ENCODE measurements around the gene KLF16. TPM values are rescaled to one million over a fixed set of nuclear protein-coding genes. Genes with fewer than 3 reads are reported as not detected.

The KLF16 gene
- total RNA-seq, 1 donor from 2014 or later = 9.7 TPM

- DNase-seq (ENCODE audit: low read depth) = no peak
These were observed 52.8 kb downstream of the KLF16 start for GRCh38 chr19:1810439-1811160.

GRCh38 chr19:1809678-1810077 is 53.7 kb downstream of the KLF16 start:
- no peak for DNase-seq (ENCODE audit: low read depth)

- DNase-seq (ENCODE audit: low read depth) = no peak
These were observed 55.0 kb downstream of the KLF16 start for GRCh38 chr19:1808395-1808731.

- no peak for DNase-seq (ENCODE audit: low read depth)
These were observed 55.5 kb downstream of the KLF16 start for GRCh38 chr19:1807695-1808394.

- no peak for DNase-seq (ENCODE audit: low read depth)
These were observed 56.2 kb downstream of the KLF16 start for GRCh38 chr19:1807030-1807694.

- DNase-seq (ENCODE audit: low read depth) = no peak
These were observed 57.0 kb downstream of the KLF16 start for GRCh38 chr19:1806184-1807029.

GRCh38 chr19:1805401-1806183 is 57.8 kb downstream of the KLF16 start:
- DNase-seq (ENCODE audit: low read depth) = no peak

- no peak for DNase-seq (ENCODE audit: low read depth)
These were observed 58.5 kb downstream of the KLF16 start for GRCh38 chr19:1804858-1805257.

MicroRNA genes within 50 kb of the gene (microRNA counts, 767-probe panel; counts per million panel counts)
- not detected for microRNA hsa-miR-1909-3p

Small RNAs within 50 kb of the gene (microRNA-seq; reads per million reads assigned to microRNA genes)
- gene MIR1909 = 0.81 reads per million

Other genes with a start within 250 kb of the KLF16 start
- gene TCF3, start 211.0 kb downstream of the KLF16 start, total RNA-seq = 124 and 141 TPM in 2 replicates
- gene ONECUT3, start 110.1 kb downstream of the KLF16 start, total RNA-seq = not detected in 2 replicates
- 0.48 and 1.1 TPM in 2 replicates for gene ATP8B3, start 51.3 kb downstream of the KLF16 start, total RNA-seq
- gene REXO1, start 15.1 kb downstream of the KLF16 start, total RNA-seq = 9.0 and 9.4 TPM in 2 replicates
- gene ABHD17A, start 21.9 kb upstream of the KLF16 start, total RNA-seq = 106 and 111 TPM in 2 replicates
- 4.7 and 5.0 TPM in 2 replicates for gene ADAT3, start 41.8 kb upstream of the KLF16 start, total RNA-seq
- 73.0 and 97.7 TPM in 2 replicates for gene SCAMP4, start 41.8 kb upstream of the KLF16 start, total RNA-seq
- 70.6 and 75.2 TPM in 2 replicates for gene CSNK1G2, start 77.6 kb upstream of the KLF16 start, total RNA-seq
- 40.2 and 44.4 TPM in 2 replicates for gene BTBD2, start 152.1 kb upstream of the KLF16 start, total RNA-seq
- 35.3 and 44.6 TPM in 2 replicates for gene MKNK2, start 187.7 kb upstream of the KLF16 start, total RNA-seq
- 17.6 and 22.4 TPM in 2 replicates for gene MOB3A, start 232.7 kb upstream of the KLF16 start, total RNA-seq
- gene IZUMO4, start 233.3 kb upstream of the KLF16 start, total RNA-seq = 7.2 and 8.2 TPM in 2 replicates

All from myocyte (in vitro differentiated cells).